GM19468 (cell line): Measurements from ENCODE around the gene MYL9.
"Not testable (repeated sequence)": the region's sequence is repeated elsewhere in the genome, so short reads cannot be mapped to it uniquely, and the experiment has no call there.

Source experiments
- ATAC-seq: cut with Tn5 transposase; IDR thresholded peaks from one replicate; pipeline ENCODE4 v1.9.1; 2021; ENCODE audit warnings: mild to moderate bottlenecking, moderate library complexity, moderate number of reproducible peaks; ENCODE audit not compliant: unreplicated experiment; ENCODE audit errors: extremely low read depth

MYL9 gene

GRCh38 chr20:36548006-36548315 lies 6.6 kb downstream of the MYL9 start:
- ATAC-seq, result no peak

- ATAC-seq, result no peak
Observed at GRCh38 chr20:36548704-36549627, 7.6 kb downstream of the MYL9 start.

- ATAC-seq, result no peak
Observed at GRCh38 chr20:36549628-36549941, 8.3 kb downstream of the MYL9 start.

- no peak for ATAC-seq
Observed at GRCh38 chr20:36549942-36550789, 8.8 kb downstream of the MYL9 start.

- ATAC-seq, result no peak
Observed at GRCh38 chr20:36550790-36551299, 9.5 kb downstream of the MYL9 start.

GRCh38 chr20:36555248-36555647 lies 13.9 kb downstream of the MYL9 start:
- ATAC-seq, result no peak

- ATAC-seq, result no peak
Observed at GRCh38 chr20:36562724-36563123, 21.4 kb downstream of the MYL9 start.

GRCh38 chr20:36563374-36563773 lies 22.1 kb downstream of the MYL9 start:
- ATAC-seq, result no peak

- not testable (repeated sequence) for ATAC-seq
Observed at GRCh38 chr20:36564078-36564725, 22.9 kb downstream of the MYL9 start.

GRCh38 chr20:36564726-36565121 lies 23.4 kb downstream of the MYL9 start:
- ATAC-seq, result not testable (repeated sequence)

- ATAC-seq, result no peak
Observed at GRCh38 chr20:36565520-36565919, 24.2 kb downstream of the MYL9 start.

- no peak for ATAC-seq
Observed at GRCh38 chr20:36569847-36570429, 28.6 kb downstream of the MYL9 start.

GRCh38 chr20:36571564-36572504 lies 30.5 kb downstream of the MYL9 start:
- ATAC-seq, result no peak

- ATAC-seq, result no peak
Observed at GRCh38 chr20:36572701-36573102, 31.4 kb downstream of the MYL9 start.

GRCh38 chr20:36573103-36573797 lies 31.9 kb downstream of the MYL9 start, which contains the start of gene TGIF2:
Gene TGIF2, plus strand, starts transcription at chr20:36573597. Its CDS starts 5,178 bp downstream, at chr20:36578775.
- peak; percentile 72 for ATAC-seq

GRCh38 chr20:36573798-36574365 lies 32.6 kb downstream of the MYL9 start:
- ATAC-seq, result no peak

GRCh38 chr20:36574366-36575135 lies 33.2 kb downstream of the MYL9 start:
- no peak for ATAC-seq

- ATAC-seq, result no peak
Observed at GRCh38 chr20:36576081-36576445, 34.7 kb downstream of the MYL9 start.
